Thyroid gland (tissue), 4 donors: ENCODE measurements around the gene GLRX5.

Source experiments
- CTCF ChIP-seq, 6 experiments: fragments of 200-600 bp in 3 of 6; fragments of 450-650 bp in 3 of 6; sonication (generic) in 3 of 6; IDR thresholded peaks; one replicate each; pipeline ENCODE4 v1.5.1; 2016 to 2019; ENCODE audit warnings: antibody characterized with exemption in 6 of 6, mild to moderate bottlenecking in 2 of 6, inconsistent platforms in 1 of 6, moderate library complexity in 1 of 6
- POLR2A ChIP-seq, 2 donors: fragments of 450-650 bp; IDR thresholded peaks; one replicate each; pipeline ENCODE4 v1.6.1; 2017; ENCODE audit warnings: antibody characterized with exemption in 2 of 2, mild to moderate bottlenecking in 2 of 2, moderate library complexity in 1 of 2

- TF ChIP-seq CTCF (IDR thresholded peaks at IDR 0.05) (no peak), POLR2A (IDR thresholded peaks at IDR 0.05) (no peak)
These were observed 10.8 kb downstream of the GLRX5 start for GRCh38 chr14:95545515-95546168.
